GM12864 (cell line): ENCODE results near the gene RTN3.
"Not testable (repeated sequence)": the region's sequence is repeated elsewhere in the genome, so short reads cannot be mapped to it uniquely, and the experiment has no call there.

Experiments
- DNase-seq: peaks from one replicate; pipeline ENCODE4 v3.0.0-alpha.2; 2011; ENCODE audit warnings: low read depth
- H3K4me3 ChIP-seq: 2 replicates; pipeline ENCODE4 v1.5.1; 2011; ENCODE audit warnings: mild to moderate bottlenecking, low read depth, low read length, control low read depth
- CTCF ChIP-seq: IDR thresholded peaks from 2 replicates; pipeline ENCODE4 v1.5.1; 2011; ENCODE audit warnings: low read depth, mild to moderate bottlenecking, moderate library complexity, low read length, control low read depth, inconsistent platforms; ENCODE audit errors: missing control alignments

Gene RTN3

GRCh38 chr11:63770763-63771162 is 89.5 kb downstream of the RTN3 start:
- DNase-seq = no peak
- no peak overlapping the region for H3K4me3 ChIP-seq
- TF ChIP-seq CTCF = no peak

- not testable (repeated sequence) for DNase-seq, H3K4me3 ChIP-seq
Observed at GRCh38 chr11:63771741-63772318, 90.5 kb downstream of the RTN3 start.

GRCh38 chr11:63775191-63775590 is 93.9 kb downstream of the RTN3 start:
- no peak for DNase-seq
- no peak for TF ChIP-seq CTCF
- no peak overlapping the region for H3K4me3 ChIP-seq

DNA sequence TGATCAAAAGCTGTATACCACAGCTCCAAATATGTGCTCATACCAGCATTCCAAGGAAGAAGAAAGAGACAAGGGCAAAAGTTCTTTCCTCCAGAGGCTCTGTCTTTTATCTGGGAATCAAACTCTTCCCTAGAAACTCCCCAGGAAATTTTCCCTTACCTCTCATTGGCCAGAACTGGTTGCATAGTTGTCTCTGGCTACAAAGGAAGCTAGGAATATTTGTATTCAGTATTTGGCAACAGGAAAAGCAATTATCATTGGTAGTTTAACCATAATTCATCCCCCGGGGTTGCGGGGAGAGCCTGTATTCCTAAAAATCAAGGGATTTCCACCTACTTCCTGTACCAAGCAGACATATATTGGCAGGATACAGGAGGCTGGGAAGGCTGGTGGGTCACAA is 97.7 kb downstream of the RTN3 start:
- no peak for DNase-seq
- no peak for TF ChIP-seq CTCF

DNA sequence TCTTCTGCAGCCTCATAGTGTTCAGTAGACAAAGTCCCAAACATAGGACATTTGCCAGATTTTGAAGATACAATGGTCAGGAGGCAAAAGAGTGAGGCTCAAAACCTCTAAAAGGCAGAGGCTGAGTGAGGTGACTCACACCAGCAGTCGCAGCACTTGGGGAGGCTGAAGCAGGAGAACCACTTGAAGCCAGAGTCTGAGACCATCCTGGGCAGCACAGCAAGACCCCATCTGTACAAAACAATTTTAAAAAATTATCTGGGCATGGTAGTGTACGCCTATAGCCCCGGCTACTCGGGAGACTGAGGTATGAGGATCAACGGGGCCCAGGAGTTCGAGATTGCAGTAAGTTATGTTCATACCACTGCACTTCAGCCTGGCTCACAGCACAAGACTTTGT is 101.4 kb downstream of the RTN3 start:
- no peak for DNase-seq
- no peak overlapping the region for H3K4me3 ChIP-seq
- TF ChIP-seq CTCF = no peak

More for the DNA sequence above, 97.7 kb downstream of the RTN3 start:
- no peak overlapping the region for H3K4me3 ChIP-seq

DNA sequence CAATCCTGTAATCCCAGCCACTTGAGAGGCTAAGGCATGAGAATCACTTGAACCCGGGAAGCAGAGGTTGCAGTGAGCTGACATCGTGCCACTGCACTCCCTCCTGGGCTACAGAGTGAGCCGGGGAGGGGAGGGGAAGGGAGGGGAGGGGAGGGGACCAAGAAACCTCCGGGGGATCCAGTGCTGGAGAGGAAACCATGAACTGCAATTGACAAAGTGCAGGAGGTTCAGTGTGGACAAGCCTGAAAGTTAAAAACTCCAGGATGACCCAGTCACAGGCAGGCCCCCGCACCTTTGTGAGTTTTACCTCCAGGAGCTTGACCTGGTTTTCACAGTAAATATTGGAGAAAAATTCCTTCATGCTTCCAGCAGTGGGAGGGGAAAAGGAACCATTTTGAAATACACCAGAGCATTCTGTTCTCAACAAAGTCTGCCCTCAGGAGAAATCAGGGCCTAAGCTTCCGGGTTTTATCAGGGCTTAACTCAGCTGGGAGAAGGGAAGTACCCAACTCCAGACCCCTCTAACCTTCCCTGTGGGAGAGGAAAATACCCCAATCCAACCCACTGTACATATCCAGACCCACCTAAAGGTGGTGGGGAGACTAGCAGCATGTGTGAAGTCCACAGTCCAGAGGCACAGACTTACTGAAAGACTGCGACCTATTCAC is 102.8 kb downstream of the RTN3 start:
- no peak for TF ChIP-seq CTCF
- no peak overlapping the region for H3K4me3 ChIP-seq
- DNase-seq = no peak

DNA sequence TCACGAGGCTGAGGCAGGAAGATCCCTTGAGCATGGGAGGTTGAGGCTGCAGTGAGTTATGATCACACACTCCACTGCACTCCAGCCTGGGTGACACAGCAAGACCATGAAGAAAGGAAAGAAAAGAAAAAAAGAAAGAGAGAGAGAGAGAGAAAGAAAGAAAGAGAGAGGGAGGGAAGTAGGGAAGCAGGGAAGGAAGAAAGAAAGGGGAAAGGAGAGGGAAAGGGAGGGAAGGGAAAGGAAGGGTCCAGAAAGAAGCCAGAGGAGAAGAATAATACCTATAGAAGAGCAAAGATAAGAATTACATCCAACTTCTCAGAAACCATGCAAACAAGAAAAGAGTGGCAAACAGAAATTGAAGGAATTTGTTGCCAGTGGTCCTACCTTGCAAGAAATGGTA is 104.5 kb downstream of the RTN3 start:
- H3K4me3 ChIP-seq = no peak overlapping the region
- TF ChIP-seq CTCF = no peak
- no peak for DNase-seq
